ENCODE results near the gene ABL2.

DNA sequence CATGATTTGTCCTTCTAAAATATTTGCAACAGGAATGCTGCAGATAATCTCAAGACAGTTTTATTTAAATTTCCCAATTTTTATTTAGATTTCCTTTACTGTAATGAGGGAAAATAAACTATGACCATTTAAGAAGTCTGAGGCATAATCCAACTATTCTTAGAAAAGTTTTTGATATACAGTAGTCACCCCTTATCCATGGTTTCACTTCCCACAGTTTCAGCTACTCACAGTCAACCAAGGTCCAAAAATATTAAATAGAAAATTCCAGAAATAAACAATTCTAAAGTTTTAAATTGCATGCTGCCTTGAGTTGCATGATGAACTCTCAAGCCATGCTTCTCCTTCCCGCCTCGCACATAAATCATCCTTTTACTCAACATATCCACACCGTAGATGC is 114.3 kb downstream of the ABL2 start:
- TF ChIP-seq, protein P1, sequence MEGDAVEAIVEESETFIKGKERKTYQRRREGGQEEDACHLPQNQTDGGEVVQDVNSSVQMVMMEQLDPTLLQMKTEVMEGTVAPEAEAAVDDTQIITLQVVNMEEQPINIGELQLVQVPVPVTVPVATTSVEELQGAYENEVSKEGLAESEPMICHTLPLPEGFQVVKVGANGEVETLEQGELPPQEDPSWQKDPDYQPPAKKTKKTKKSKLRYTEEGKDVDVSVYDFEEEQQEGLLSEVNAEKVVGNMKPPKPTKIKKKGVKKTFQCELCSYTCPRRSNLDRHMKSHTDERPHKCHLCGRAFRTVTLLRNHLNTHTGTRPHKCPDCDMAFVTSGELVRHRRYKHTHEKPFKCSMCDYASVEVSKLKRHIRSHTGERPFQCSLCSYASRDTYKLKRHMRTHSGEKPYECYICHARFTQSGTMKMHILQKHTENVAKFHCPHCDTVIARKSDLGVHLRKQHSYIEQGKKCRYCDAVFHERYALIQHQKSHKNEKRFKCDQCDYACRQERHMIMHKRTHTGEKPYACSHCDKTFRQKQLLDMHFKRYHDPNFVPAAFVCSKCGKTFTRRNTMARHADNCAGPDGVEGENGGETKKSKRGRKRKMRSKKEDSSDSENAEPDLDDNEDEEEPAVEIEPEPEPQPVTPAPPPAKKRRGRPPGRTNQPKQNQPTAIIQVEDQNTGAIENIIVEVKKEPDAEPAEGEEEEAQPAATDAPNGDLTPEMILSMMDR (conservative IDR thresholded peaks at IDR 0.05 in 1 of 2, IDR thresholded peaks at IDR 0.05 in 1 of 2; ENCODE audit: extremely low read depth in 1 of 2, insufficient read depth in 1 of 2, low read depth in 1 of 2, low read length in 2 of 2) = no peak
- no peak for TF ChIP-seq EZH2 (IDR thresholded peaks at IDR 0.05; ENCODE audit: borderline replicate concordance, low read length)

Data from mammary epithelial cell (primary cell).